GM06990 (cell line): Measurements from ENCODE around the gene LHX3.

Experiments used
- DNase-seq: peaks from one replicate; pipeline ENCODE4 v3.0.0-alpha.2; 2011; ENCODE audit not compliant: insufficient read length; ENCODE audit errors: extremely low read depth
- H3K27me3 ChIP-seq: replicated peaks from 2 replicates; pipeline ENCODE4 v1.6.0; 2011; ENCODE audit warnings: low read length; ENCODE audit not compliant: control insufficient read depth, insufficient read depth
- H3K36me3 ChIP-seq: 2 replicates; pipeline ENCODE4 v1.5.1; 2011; ENCODE audit warnings: low read length; ENCODE audit not compliant: control insufficient read depth, insufficient read depth
- H3K4me3 ChIP-seq: replicated peaks from 2 replicates; pipeline ENCODE4 v1.5.1; 2011; ENCODE audit warnings: low read depth, mild to moderate bottlenecking, control low read depth, low read length
- CTCF ChIP-seq: IDR thresholded peaks from 2 replicates; pipeline ENCODE4 v1.5.1; 2011; ENCODE audit warnings: low read length, control low read depth, mild to moderate bottlenecking, inconsistent platforms; ENCODE audit not compliant: insufficient read depth, poor library complexity, severe bottlenecking

Gene LHX3

DNA sequence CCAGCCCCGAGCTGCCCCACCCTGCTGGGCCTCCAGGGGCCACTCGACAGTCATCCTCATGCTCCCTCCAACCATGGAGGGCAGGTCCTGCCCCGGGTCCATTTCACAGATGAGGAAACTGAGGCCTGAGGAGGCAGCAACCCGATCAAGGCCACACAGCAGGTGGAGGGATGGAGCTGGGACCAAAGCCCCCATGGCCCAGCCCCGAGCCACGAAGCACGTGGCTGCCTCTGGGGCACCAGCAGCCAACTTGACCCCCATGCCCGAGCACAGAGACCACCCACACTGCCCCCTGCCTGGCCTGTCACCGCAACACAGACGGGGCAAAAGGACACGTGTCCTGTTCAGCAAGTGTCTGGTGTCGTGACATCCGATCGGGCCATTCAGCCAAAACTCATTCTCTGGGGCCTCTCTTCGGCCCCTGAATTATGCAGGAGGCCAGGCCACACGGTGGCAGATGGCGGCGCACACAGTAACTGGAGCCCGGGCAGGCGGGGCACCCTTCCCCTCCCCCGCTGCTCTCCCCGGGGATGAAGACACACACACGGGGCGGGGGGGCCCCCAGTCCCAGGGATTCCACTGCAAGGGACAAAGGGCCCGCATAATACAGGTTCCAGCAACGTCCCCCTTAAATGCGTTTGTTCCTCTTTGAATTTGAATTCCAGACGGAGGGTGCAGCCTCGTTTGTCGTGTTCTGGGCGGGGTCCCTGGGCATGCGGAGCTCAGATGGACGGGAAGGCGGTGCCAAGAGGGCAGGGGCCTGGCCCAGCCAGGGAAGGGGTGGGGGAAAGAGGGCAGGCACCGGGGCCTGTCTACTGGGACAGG is 56.8 kb downstream of the LHX3 start:
- DNase-seq, result no peak
- no peak for TF ChIP-seq CTCF
- H3K27me3 ChIP-seq, result no peaks in the 10 kb centered on the region; the same call in 1 of the 2 replicates
- H3K4me3 ChIP-seq, result no peak overlapping the region
- no peaks in the 10 kb centered on the region for H3K36me3 ChIP-seq

DNA sequence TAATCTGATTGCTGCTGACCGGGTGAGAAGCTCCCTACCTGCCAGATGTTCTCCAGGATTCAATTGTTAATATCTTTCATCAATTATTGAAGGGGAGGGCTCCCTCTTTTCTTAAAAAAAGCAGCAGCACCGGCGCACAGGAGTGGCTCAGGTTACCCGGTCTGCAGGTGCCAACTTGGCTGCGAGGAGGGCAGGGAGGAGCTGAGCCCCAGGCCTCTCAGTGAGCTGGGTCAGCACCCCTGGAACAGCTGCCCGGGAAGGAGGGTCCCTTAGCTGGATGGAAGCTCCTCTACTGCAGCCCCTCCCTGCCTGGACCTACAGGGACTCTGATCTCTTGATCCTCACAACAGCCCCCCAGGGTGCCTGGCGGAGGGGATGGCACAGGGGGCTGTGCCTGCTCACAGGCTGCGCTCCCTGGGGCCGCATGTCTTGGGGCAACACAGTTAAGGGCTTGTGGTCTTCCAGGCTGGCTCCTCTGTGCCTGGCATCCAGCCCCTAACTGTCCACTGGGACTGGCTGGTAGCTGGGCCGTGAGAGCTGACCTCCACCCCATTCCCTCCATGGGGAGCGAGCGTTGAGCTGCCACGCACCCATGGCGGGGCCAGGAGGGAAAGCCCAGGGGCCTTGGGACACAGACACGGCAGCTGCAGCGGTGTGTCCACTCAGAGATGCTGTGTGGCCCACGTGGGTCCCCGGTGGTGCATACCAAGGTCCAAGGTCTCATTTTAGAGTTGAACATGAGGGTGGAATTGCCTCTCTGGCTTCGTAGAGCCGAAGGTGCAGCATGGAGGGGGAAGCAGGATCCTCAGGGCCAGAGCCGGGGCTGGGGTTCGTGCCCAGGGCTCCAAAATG is 57.7 kb downstream of the LHX3 start:
- no peak for TF ChIP-seq CTCF
- Histone ChIP-seq H3K27me3 (no peaks in the 10 kb centered on the region; the same call in 1 of the 2 replicates), H3K4me3 (no peak overlapping the region), H3K36me3 (no peaks in the 10 kb centered on the region)
- DNase-seq, result no peak
